Activated CD4-positive, alpha-beta memory T cell treated with anti-CD3 and anti-CD28 coated beads, Interleukin-2, amount 10 ng/mL, durations not matched to agents 7 days and 5 days (primary cell): ENCODE data around the gene PRSS36. TPM values are rescaled to one million over a fixed set of nuclear protein-coding genes. Genes with fewer than 3 reads are reported as not detected.

Experiments
- CTCF ChIA-PET: fragments of 350-600 bp; sonication (Branson Sonifier 250); formaldehyde crosslinking; loops from one replicate; lab custom pipeline; 2021; ENCODE audit warnings: antibody characterized with exemption, inconsistent platforms; lab: Charles Lee
- POLR2A ChIA-PET: fragments of 350-600 bp; sonication (Branson Sonifier 250); formaldehyde crosslinking; loops from one replicate; lab custom pipeline; 2021; ENCODE audit warnings: antibody characterized with exemption; lab: Charles Lee
- DNase-seq: peaks from one replicate; pipeline ENCODE4 v3.0.0-alpha.2; 2020
- H3K27ac Mint-ChIP-seq: one replicate; pipeline ENCODE4 v1.8.0; 2021; ENCODE audit warnings: mild to moderate bottlenecking, mixed read lengths
- H3K27me3 Mint-ChIP-seq: one replicate; pipeline ENCODE4 v1.8.0; 2021; ENCODE audit warnings: mixed read lengths
- H3K36me3 Mint-ChIP-seq: one replicate; pipeline ENCODE4 v1.8.0; 2021; ENCODE audit warnings: low read depth, mixed read lengths
- H3K4me1 Mint-ChIP-seq: one replicate; pipeline ENCODE4 v1.8.0; 2021; ENCODE audit warnings: mixed read lengths
- H3K4me3 Mint-ChIP-seq: one replicate; pipeline ENCODE4 v1.8.0; 2021; ENCODE audit warnings: mild to moderate bottlenecking, mixed read lengths
- H3K9me3 Mint-ChIP-seq: one replicate; pipeline ENCODE4 v1.8.0; 2021; ENCODE audit warnings: mixed read lengths
- total RNA-seq, 2 experiments: library from RNA; stranded (reverse); gene quantifications; one replicate each; pipeline ENCODE4 v1.2.3, GENCODE V29; 2021

The PRSS36 gene
- total RNA-seq, 2 experiments from 2014 or later, result 0.58 to 0.85 TPM

GRCh38 chr16:31136287-31136662, 13.6 kb downstream of the PRSS36 start:
- H3K4me1 Mint-ChIP-seq, result peaks cover 3% of the 10 kb centered on the region
- POLR2A ChIA-PET, result interaction anchor here (2.0 kb wide), 1 partner anchor 19 kb away, joined by 6 read pairs; the partner anchor contains the start of gene KAT8
- no peak overlapping the region for H3K4me3 Mint-ChIP-seq
- H3K27me3 Mint-ChIP-seq, result no peaks in the 10 kb centered on the region
- H3K9me3 Mint-ChIP-seq, result no peaks in the 10 kb centered on the region
- H3K27ac Mint-ChIP-seq, result no peak overlapping the region
- DNase-seq, result no peak
- H3K36me3 Mint-ChIP-seq, result peaks cover 5% of the 10 kb centered on the region
- CTCF ChIA-PET, result interaction anchor here (1.2 kb wide), 1 partner anchor 11 kb away, joined by 3 read pairs; no protein-coding TSS in a partner anchor

- Mint-ChIP-seq H3K27me3 (no peaks in the 10 kb centered on the region), H3K9me3 (no peaks in the 10 kb centered on the region), H3K27ac (no peak within 1 kb of the TSS), H3K4me3 (no peak within 1 kb of the TSS), H3K4me1 (peaks cover 1% of the 10 kb centered on the region), H3K36me3 (peaks cover 5% of the 10 kb centered on the region)
- no peak for DNase-seq
- POLR2A ChIA-PET, result interaction anchor here (0.9 to 2.0 kb wide), 3 partner anchors 14 to 50 kb away, joined by 3 to 6 read pairs (median 3); partner anchors contain the start of gene KAT8
- CTCF ChIA-PET, result interaction anchor here (1.2 kb wide), 1 partner anchor 11 kb away, joined by 3 read pairs; no protein-coding TSS in a partner anchor
Measured at GRCh38 chr16:31135535-31136286, 14.2 kb downstream of the PRSS36 start, which contains the start of gene PRSS8. TSS of gene PRSS8 (minus strand) at chr16:31135727. CDS start at chr16:31135498, 229 bp downstream.

- ChIA-PET CTCF (no interaction called here), POLR2A (interaction anchor here (0.9 to 1.4 kb wide), 2 partner anchors 13 to 51 kb away, joined by 3 read pairs; no protein-coding TSS in a partner anchor)
- H3K36me3 Mint-ChIP-seq, result peaks cover 5% of the 10 kb centered on the region
- no peaks in the 10 kb centered on the region for H3K27me3 Mint-ChIP-seq
- no peak overlapping the region for H3K4me3 Mint-ChIP-seq
- no peak for DNase-seq
- no peaks in the 10 kb centered on the region for H3K9me3 Mint-ChIP-seq
- H3K4me1 Mint-ChIP-seq, result no peaks in the 10 kb centered on the region
- no peak overlapping the region for H3K27ac Mint-ChIP-seq
Measured at GRCh38 chr16:31134625-31135534, 15.0 kb downstream of the PRSS36 start.

GRCh38 chr16:31134091-31134571, 15.7 kb downstream of the PRSS36 start:
- no peak for DNase-seq
- Mint-ChIP-seq H3K36me3 (peaks cover 5% of the 10 kb centered on the region), H3K4me3 (no peak overlapping the region), H3K4me1 (no peaks in the 10 kb centered on the region), H3K9me3 (no peaks in the 10 kb centered on the region), H3K27ac (no peak overlapping the region), H3K27me3 (no peaks in the 10 kb centered on the region)
- ChIA-PET CTCF (no interaction called here), POLR2A (interaction anchor here (1.4 kb wide), 2 partner anchors 8 to 12 kb away, joined by 3 to 5 read pairs; no protein-coding TSS in a partner anchor)

- Mint-ChIP-seq H3K4me3 (no peak overlapping the region), H3K27me3 (no peaks in the 10 kb centered on the region), H3K27ac (no peak overlapping the region), H3K36me3 (peaks cover 5% of the 10 kb centered on the region), H3K4me1 (peaks cover 1% of the 10 kb centered on the region), H3K9me3 (no peaks in the 10 kb centered on the region)
- POLR2A ChIA-PET, result interaction anchor here (1.2 to 1.4 kb wide), 2 partner anchors 9 to 15 kb away, joined by 4 to 5 read pairs; partner anchors contain the start of gene KAT8
- no peak for DNase-seq
- CTCF ChIA-PET, result interaction anchor here (1.6 kb wide), 1 partner anchor 9 kb away, joined by 7 read pairs; no protein-coding TSS in a partner anchor
Measured at GRCh38 chr16:31133046-31133501, 16.8 kb downstream of the PRSS36 start.

- Mint-ChIP-seq H3K9me3 (no peaks in the 10 kb centered on the region), H3K4me3 (no peak overlapping the region), H3K36me3 (peaks cover 5% of the 10 kb centered on the region), H3K4me1 (peaks cover 1% of the 10 kb centered on the region), H3K27me3 (no peaks in the 10 kb centered on the region), H3K27ac (no peak overlapping the region)
- ChIA-PET POLR2A (interaction anchor here (1.2 kb wide), 1 partner anchor 15 kb away, joined by 4 read pairs; the partner anchor contains the start of gene KAT8), CTCF (interaction anchor here (1.6 kb wide), 1 partner anchor 10 kb away, joined by 7 read pairs; no protein-coding TSS in a partner anchor)
- no peak for DNase-seq
Measured at GRCh38 chr16:31132303-31132979, 17.4 kb downstream of the PRSS36 start.

- CTCF ChIA-PET, result interaction anchor here (0.6 to 1.6 kb wide), 2 partner anchors 10 kb away, joined by 3 to 7 read pairs; no protein-coding TSS in a partner anchor
- no peaks in the 10 kb centered on the region for H3K9me3 Mint-ChIP-seq
- H3K4me1 Mint-ChIP-seq, result peaks cover 1% of the 10 kb centered on the region
Measured at GRCh38 chr16:31131841-31132271, 18.0 kb downstream of the PRSS36 start.

GRCh38 chr16:31131416-31131815, 18.4 kb downstream of the PRSS36 start:
- no peak for DNase-seq
- POLR2A ChIA-PET, result interaction anchor here (1.7 kb wide), 2 partner anchors 13 to 49 kb away, joined by 4 to 6 read pairs; partner anchors contain the start of genes FUS and KAT8
- Mint-ChIP-seq H3K36me3 (peaks cover 5% of the 10 kb centered on the region), H3K4me3 (no peak overlapping the region), H3K27me3 (no peaks in the 10 kb centered on the region), H3K27ac (no peak overlapping the region), H3K9me3 (no peaks in the 10 kb centered on the region), H3K4me1 (peaks cover 1% of the 10 kb centered on the region)
- CTCF ChIA-PET, result interaction anchor here (0.6 kb wide), 1 partner anchor 10 kb away, joined by 3 read pairs; no protein-coding TSS in a partner anchor

More at GRCh38 chr16:31131841-31132271, 18.0 kb downstream of the PRSS36 start:
- POLR2A ChIA-PET, result interaction anchor here (1.7 kb wide), 2 partner anchors 14 to 48 kb away, joined by 4 to 6 read pairs; partner anchors contain the start of genes FUS and KAT8
- no peak for DNase-seq
- Mint-ChIP-seq H3K36me3 (peaks cover 5% of the 10 kb centered on the region), H3K27me3 (no peaks in the 10 kb centered on the region), H3K4me3 (no peak overlapping the region), H3K27ac (no peak overlapping the region)

GRCh38 chr16:31130899-31131298, 19.0 kb downstream of the PRSS36 start:
- H3K4me3 Mint-ChIP-seq, result no peak overlapping the region
- peaks cover 10% of the 10 kb centered on the region for H3K36me3 Mint-ChIP-seq
- H3K4me1 Mint-ChIP-seq, result peaks cover 1% of the 10 kb centered on the region
- H3K27me3 Mint-ChIP-seq, result no peaks in the 10 kb centered on the region
- ChIA-PET POLR2A (interaction anchor here (1.7 to 2.0 kb wide), 3 partner anchors 11 to 49 kb away, joined by 4 to 7 read pairs (median 6); partner anchors contain the start of genes FUS and KAT8), CTCF (no interaction called here)
- H3K27ac Mint-ChIP-seq, result no peak overlapping the region
- H3K9me3 Mint-ChIP-seq, result no peaks in the 10 kb centered on the region
- DNase-seq, result no peak

- H3K27me3 Mint-ChIP-seq, result no peaks in the 10 kb centered on the region
- peaks cover 1% of the 10 kb centered on the region for H3K4me1 Mint-ChIP-seq
- no peaks in the 10 kb centered on the region for H3K9me3 Mint-ChIP-seq
- ChIA-PET POLR2A (interaction anchor here (1.7 to 2.0 kb wide), 3 partner anchors 11 to 50 kb away, joined by 4 to 7 read pairs (median 6); partner anchors contain the start of genes FUS and KAT8), CTCF (interaction anchor here (1.3 kb wide), 1 partner anchor 13 kb away, joined by 4 read pairs; the partner anchor contains the start of gene KAT8)
- no peak overlapping the region for H3K27ac Mint-ChIP-seq
- no peak for DNase-seq
- no peak overlapping the region for H3K4me3 Mint-ChIP-seq
- H3K36me3 Mint-ChIP-seq, result peaks cover 13% of the 10 kb centered on the region
Measured at GRCh38 chr16:31130336-31130891, 19.5 kb downstream of the PRSS36 start.
